OCI-M2 (cell line): ENCODE results near the gene FCRL2.

ENCODE experiments used
- DNase-seq: peaks from one replicate; lab custom pipeline; 2025; ENCODE audit not compliant: unreplicated experiment; lab: John Stamatoyannopoulos, UW

Gene FCRL2, protein sequence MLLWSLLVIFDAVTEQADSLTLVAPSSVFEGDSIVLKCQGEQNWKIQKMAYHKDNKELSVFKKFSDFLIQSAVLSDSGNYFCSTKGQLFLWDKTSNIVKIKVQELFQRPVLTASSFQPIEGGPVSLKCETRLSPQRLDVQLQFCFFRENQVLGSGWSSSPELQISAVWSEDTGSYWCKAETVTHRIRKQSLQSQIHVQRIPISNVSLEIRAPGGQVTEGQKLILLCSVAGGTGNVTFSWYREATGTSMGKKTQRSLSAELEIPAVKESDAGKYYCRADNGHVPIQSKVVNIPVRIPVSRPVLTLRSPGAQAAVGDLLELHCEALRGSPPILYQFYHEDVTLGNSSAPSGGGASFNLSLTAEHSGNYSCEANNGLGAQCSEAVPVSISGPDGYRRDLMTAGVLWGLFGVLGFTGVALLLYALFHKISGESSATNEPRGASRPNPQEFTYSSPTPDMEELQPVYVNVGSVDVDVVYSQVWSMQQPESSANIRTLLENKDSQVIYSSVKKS

DNA sequence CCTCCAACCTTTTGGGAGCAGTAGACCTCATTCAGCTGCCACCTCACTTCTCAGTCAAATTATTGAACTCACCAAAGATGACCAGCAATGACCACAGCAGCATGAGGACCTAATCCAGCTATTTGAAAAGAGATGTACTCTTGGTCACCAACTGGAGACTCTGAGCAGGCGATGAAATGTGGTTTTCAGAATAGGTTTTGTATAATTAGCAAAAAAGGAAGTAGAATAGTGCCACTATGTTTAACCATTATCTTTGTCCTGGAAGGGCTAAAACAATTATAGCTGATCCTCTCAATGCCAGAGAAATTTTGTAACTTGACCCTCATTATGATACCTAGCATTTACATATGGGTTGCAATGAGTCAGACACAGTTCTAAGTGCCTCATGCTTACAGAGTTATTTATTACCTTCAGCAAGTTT is at the start of gene FCRL2:
Gene FCRL2 (minus strand): TSS at position 162 of the 421 bp plus-strand sequence. CDS start 59 bp downstream, at position 103.
- DNase-seq, result no peak

DNA sequence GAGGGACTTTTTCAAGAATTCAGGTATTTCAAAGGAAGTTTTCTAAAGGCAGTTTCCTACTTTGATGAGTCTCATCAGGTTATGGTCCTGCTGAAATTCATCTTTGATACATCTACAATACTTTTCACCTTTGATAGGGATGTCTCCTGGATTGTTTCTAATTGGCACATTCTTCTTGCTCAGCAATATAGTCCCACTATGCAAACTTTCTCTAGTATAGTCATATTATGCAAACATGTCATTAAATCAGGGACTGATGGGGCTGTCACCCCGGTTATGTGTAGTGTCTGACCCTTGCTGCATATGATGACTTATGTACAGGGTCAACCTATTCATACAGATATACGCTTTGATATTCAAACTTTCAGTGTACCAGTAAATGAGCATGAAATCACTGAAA is 43.4 kb upstream of the FCRL2 start:
- DNase-seq, result no peak

DNA sequence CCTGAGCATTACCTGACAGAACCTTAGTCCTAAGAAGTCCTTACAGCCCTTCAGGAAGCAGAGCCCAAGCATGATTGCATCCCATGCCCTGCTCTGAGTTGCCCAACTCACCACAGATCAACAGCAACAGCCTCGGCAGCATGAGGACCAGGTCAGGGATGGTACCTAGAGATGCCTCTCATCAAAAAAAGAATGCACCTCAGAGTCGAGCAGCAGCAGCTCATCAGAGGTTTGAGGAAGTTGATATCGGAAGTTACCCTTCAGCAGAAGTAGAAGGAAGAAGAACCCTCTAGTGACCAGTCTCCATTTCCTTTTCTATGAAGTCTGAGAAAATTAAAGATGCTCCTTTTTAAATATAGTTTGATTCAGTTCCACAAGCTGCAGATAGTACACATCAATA is 43.0 kb upstream of the FCRL2 start, which contains the start of gene FCRL1:
Gene FCRL1 (minus strand): TSS at position 225 of the 400 bp plus-strand sequence. CDS start 83 bp downstream, at position 142.
- DNase-seq, result no peak

DNA sequence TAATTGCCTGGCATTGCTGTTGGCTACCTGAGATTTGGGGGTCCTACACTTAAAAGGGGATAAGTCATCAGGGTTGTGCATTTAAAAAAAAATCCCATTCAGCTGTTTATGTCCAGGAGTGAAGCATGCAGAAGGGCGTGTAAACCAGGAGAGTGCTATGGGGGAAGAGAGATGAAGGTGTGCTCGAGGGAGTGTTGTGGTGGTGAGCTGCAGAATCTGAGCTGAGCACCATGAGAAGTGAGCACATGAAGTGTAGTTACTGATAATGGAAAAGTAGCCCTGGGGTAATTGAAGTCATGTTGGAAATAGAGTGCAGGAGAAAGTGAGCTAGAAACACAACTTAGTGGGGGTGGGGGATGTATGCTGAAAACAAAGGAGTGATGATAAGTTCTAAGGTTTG is 42.3 kb upstream of the FCRL2 start:
- DNase-seq, result no peak

DNA sequence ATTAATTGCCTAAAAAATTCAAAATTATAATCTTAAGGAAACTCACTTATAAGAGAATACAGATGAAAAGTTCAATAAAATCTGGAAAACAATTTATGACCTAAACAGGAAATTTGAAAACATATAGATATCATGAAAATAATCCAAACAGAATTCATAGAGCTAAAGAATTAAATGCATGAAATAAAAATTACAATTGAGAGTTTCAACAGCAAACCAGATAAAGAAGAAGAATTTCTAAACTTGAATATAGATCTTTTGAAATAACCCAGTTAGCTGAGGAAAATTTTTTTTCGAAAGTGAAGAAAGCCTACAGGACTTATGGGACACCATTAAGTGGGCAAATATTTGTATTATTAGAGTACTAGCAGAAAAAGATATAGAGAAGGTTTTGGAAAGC is 36.3 kb upstream of the FCRL2 start:
- DNase-seq, result no peak

DNA sequence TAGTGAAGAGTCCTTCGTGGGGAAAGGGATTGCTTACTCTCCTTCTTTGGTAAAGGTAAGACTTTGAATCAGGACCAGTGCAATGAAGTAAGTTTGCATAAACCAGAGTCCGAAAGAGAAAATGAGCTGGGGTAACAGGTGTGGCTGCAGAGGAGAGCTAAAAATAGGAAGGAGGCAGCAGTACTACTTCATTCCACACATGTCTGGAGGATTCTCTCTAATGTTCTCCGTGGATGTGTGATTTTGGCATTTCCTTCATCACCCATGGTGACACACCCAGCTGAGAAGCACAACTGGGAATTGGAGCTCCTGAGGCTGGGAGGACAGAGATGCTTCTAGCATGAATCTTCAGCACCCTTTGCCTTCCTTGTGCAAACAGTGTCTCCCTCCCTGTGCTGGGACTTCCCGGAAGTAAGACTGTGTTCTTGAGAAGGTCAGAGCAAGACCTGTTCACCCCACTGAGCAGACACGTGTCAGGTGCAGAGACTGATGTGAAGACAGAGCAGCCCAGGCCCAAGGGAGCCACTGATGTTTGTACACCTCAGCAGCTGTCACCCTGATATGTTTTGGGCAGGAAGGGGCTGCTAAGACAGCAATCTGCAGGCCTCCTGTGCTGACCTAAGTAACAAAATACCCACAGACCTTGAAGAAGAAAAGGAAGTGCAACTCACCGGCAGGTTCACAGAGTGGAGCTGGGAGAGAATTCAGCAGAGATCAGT is 29.7 kb upstream of the FCRL2 start:
- no peak for DNase-seq

DNA sequence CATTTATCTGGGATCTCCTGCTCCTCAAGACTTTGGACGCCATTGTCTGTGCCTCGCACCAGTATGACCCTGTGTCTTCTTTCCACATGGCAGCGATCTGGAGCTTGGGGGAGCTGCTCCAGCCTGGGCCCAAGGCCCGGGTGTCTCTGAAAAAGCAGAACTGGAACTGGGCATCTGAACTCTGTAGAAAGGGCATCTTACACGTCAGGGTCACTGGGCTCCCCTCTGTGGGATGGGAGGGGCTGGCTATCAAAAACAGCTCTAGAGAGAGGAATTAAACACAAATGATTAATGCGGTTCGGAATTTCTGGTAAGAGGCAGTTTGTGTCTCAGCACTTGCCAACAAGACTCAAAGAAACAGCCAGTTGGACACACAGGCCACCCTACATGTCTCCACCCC is 26.9 kb upstream of the FCRL2 start:
- no peak for DNase-seq

DNA sequence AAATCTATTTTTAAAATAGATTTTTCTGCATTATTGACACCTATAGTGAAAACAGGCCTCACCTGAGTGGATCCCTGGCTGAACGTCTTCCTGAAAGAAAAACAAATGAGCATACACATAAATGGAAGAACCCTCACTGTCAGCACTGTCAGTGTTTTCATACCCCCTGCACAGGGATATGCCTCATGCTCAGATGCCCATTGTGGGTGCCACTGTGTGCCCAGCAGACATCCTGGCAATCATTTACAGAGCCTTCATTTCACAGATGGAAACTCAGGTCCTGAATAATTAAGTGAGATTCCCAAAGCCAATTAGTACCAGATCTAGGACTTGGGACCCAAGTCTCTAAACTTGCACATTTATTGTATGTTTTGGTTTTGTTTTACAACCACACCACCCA is 23.1 kb upstream of the FCRL2 start:
- no peak for DNase-seq

DNA sequence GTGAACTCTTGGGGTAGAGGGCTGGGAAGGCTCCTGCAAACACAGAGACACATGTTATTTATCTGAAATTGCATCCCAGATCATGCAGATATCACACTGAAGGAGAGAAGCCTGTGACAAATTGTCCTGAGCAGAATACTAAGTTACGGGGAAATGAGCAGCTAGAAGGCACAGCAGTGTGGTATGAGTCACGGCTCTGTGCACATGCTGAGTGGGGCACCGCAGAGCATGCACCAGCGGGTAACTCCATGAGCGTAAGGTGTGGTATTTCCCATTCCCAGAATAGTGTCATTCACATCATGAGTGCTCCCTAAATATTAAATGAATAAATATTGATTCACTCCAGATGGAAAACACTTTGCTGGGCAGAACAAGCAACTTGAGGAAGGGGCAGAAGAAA is 21.3 kb upstream of the FCRL2 start:
- DNase-seq, result no peak

DNA sequence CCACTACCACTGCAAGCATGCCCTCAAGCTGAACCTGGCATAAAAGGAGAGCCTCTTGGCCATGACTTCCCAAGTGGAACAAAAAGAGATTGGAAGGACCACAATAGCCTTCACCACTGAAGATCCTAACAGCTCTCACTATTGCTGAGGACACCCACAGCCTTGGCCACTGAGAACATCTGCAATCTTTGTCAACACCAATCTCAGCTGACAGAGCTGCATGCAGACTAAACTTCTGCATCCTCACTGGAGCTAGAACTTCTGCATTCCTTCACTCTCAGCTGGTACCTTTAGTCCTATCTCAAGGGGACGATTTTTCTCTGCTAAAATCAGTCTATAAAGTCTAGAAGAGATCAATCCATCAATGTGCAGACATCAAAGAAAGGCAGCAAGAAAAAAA is 8.3 kb upstream of the FCRL2 start:
- DNase-seq, result no peak

DNA sequence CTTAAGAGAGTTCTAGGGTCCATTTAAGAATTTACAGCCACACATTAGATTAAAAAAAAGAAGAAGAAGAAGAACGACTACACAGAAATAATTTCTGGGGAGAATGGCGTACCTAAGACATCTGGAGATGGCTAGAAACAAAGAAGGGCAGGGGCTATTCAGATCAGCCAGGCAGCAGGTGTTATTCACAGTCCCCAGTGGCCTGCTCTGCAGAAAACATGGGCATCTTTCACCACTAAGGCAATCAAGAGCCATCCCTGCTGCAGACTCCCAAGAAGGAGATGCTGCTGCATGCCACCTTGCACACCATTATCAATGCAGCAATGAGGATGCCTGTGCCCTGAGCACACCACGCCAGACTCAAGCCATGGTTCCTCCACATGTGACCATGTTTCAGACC is 7.9 kb upstream of the FCRL2 start:
- no peak for DNase-seq

DNA sequence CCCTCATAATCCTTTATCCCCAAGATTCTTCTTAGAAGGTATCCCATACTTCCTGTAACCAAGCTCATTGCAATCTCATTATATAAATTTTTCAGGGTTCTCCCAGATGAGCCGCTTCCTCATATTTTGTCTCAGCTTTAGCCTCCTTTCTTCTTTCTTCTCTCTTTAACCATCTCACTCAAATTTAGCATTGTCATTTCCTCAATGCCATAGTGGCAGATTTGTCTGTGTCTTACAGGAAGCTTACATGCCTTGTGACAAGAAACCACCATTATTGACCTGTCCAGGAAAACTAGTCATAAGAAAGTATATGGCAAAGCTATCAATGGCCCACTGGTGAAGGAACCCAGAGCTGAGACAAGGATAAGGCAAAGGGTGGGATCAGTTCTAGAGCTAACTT is 6.0 kb upstream of the FCRL2 start:
- DNase-seq, result no peak

DNA sequence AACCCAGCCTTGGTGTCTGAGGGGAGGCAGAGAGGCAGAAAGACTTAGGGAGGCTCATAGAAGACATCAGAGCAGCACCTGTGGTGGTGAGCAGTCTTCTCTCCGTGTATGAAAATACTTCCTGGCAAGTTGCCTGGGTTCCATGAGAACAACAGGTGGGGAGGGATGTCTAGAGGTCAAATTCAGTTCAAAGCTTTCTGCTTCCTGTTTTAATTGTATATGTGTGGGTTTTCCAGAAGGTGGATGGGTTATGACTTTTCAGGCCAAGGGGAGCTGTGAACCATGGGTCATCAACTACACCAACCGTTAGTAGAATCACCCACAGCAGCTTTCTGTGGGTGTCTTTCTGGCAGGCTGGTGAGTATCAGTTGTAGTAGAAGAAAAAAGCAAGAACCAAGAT is 4.1 kb upstream of the FCRL2 start:
- no peak for DNase-seq

DNA sequence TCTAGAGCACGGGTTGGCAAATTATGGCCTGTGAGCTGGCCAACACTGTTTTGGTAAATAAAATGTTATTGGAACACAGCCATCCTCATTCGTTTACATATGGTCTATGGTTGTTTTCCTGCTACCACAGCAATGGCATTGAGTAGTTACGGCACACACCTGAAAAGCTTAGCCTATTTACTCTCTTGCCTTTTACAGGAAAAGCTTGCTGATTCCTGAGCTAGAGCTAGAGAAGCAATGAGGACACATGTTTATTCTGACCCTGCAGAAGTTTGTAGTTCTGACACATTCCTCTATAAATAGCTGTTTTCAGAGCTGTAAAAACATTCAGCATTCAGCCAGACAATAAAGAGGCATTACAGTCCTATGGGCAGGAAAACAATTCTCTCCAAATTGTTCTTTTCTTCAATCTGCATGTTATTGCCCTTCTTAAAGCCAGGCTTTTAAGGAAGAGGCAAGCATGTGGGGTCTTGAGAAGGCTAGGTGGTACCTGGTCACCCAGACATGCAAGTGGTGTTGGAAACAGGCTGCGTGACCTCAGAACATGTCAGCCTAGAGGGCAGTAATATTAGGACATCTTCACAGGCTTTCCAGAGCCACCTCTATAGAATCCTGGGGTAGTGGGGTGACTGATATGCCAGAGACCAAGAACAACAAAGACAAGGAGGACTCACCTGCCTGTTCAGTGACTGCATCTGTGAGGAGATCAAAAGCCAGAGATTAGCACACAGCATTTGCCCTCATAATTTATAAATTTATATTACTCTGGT is 1.6 kb downstream of the FCRL2 start:
- DNase-seq, result no peak

DNA sequence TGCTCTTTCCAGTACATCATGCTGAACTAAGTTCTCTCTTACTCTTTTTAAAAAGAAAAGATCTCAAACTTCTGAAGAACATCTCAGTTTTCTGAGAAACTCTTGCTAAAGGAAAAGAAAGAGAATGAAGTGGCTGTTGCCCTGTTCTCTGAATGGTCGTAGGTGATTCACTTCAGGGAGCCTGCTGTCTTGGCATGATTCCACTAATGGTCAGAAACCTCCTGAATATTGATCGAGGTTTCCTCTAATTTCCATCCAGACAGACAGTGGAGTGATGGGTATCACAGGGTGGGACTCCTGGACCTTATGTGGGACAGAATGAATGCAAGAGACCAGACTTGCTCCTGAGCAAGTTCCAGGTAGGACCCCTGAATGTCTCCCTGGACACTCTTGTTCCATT is 2.5 kb downstream of the FCRL2 start:
- no peak for DNase-seq

DNA sequence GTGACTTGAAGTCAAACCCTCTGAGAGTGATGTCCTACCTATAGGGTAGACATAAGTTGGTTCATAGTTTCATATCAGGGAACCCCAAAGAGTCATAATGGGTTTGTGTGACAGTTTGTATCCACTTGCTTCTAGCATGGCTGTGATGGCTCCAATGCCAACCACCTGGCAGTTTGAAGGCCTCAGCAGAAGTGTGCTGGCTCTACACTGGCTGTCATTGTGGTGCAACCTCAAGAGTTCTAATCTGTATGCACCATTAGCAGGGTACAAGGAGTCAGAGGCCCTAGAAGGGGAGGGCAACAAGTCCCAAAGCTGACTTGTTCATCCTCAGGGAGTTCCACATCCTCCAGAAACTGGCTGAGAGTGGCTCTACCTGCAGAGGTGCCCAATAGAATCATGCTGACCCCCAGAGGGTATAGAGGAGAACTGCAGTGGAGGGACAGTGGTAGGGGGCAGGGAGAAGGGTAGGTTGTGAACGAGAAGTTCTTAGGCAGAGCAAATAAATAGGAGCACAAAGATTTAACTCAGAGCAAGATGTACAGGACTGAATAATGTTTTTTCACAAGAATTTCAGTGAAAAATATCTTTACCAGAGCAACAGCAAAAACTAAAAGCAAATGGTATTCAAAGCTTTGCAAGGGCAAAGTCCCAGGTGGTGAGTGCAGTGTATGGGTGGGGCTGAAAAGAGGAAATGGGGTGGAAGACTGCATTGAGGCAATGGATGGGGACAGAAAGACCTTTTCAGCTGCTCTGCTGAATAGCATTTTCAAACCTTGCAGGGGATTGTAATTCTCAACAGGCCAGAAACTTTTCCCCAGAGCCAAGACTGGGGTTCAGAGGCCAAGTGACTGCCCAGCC is 3.2 kb downstream of the FCRL2 start:
- DNase-seq, result no peak

DNA sequence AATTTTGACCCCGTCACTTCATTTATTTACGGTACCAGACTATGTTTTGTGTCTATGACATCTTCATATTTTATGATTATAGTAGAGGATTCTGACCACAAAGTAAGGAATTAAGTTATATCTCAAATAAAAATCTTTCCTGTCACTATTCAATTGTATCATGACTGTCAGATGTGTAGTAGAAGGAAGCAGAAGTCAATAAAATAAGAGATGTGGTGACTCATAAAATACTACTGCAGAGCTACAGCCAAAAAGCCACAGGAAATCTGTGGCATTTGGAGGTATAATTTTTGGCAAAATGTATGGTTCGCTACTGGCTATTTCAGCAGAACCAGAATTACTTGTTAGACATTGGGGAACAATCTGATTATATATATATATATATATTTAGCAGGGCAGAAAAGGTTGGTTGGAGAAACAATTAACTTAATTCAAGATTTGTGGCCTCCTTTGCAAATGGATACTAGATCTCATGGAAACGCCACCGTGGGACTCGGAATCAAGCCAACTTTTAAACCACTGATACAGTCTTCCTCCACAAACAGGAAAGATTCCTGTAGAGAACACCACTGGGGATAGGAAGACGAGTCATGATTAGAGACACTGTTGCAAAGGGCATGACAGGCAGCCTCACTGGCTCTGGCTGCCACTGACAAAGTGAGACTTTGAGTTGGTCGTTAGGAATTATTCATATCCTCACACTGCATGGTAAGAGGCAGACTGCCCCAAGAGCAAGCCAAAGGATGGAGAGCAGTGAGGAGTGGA is 5.1 kb downstream of the FCRL2 start:
- no peak for DNase-seq

DNA sequence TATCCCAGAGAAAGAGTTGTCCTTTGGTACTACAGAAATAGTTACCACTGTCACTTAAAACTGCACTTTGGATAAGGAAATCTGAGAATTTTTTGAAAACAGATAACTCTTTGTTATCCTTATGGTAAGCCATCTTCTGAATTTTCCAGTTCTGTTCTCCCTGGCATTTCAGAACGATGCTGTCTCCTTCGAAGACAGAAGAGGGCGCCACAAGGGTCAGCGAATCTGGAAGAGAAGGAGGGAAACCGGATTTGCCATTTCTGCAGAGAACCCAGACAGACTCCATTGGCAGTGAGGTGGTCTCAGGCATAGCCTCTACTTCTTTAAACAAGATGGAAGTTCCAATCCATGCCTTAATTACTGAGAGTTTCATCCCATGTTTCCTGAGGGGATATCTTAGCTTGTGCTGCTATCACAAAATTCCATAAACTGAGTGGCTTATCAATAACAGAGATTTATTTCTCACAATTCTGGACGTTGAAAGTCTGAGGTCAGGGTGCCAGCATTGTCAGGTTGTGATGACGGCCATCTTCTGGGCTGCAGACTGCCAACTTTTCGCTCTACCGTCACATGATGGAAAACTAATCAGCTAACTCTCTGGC is 6.4 kb downstream of the FCRL2 start:
- DNase-seq, result no peak

DNA sequence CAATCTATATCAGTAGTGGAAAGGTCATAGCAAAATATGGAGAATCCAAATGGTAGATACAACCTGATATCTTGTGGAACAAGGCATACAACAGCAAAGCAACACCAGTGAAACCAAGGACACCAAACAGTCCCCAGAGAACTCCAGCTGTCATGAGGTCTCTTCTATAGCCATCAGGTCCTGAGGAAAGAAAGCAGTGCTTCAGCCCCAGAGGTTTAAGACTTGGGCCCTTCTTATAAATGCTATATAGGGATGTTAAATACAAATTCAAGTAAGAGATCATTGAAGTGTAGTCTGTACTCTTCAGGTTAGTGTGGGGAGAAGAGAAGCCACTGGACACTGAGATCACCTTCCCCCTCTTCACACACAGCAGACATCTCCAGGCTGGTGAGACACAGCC is 10.1 kb downstream of the FCRL2 start:
- no peak for DNase-seq
